ENCODE data around the gene TAF3.

TAF3 gene

GRCh38 chr10:8049045-8049864, 230.9 kb downstream of the TAF3 start:
- no peak for DNase-seq

GRCh38 chr10:8049865-8050555, 231.7 kb downstream of the TAF3 start:
- no peak for DNase-seq

DNA sequence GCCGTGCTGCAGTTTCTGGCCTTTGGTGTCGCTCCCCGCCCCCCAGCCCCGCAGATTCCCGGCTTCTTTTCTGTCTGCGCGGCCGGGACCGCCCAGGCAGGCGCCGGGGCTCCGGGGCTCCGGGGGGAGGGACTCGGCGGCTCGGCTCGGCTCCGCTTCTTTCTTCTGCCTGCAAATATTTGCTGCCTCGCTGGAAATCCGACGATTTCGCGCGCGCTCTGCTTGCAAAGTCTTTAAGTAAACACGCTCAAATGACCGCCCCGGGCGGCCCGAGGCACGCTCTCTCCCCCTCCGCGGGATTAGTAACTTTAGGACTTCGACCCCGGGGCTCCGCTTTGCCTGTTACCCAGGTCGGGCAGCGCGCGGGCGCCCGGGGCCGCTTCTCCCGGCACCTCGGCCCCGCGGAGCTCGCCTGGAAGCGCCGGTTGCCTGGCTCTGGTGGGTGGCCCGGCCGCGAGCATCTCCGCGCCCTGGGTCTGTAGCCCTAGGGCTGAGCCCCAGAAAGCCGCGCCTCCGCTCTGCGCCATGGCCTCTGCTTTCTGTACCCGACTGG, 232.3 kb downstream of the TAF3 start:
- DNase-seq, result no peak

- no peak for DNase-seq
Measured at GRCh38 chr10:8051109-8051821, 233.0 kb downstream of the TAF3 start.

DNA sequence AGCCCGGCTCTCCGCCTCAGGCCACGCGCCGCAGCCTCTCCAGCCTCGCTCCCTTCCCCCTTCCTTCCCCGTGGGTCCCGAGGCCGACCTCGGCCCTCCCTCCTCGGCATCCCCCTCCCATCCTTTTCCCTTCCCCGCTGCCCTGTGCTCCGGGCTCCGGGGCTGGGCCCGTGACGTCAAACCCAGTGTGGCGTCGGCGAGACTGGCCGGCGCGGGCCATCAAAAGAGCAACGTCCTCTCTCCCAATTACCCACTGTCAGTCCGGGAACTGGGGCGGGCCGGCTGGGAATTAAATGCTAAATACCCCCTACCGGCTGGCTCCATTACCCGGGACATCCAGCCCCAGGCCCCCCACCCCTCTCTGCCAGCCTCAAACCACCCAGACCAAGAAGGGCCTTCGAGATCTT, 233.5 kb downstream of the TAF3 start:
- no peak for DNase-seq

DNA sequence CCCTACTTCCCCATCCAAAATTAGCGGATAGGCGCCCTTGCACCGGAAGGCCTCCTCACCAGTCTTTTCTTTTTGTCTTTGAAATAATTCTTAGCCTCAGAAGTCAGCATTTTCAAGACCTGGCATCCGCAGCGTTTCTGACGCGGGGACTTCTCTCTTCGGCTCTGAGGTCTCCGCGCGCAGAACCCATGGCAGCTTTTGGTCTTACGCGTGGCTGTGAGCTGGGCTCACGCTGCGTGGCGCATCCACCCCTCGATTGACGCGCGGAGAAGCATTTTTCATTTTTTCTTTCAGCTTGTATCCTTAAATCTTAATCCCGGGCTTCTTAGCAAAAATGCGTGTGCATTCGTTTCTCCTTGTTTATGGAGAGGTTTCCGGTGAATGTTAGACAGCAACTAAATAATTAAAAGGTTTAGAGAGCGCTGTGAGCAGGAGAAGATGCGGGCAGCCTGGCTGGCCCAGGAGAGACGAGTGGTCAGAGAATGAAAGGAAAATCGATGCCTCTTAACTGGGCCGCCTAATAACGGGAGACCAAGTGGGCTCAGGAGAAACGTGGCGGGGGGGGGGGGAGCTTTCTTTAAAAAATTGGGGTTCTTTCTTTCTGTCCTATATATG, 234.1 kb downstream of the TAF3 start:
- DNase-seq, result no peak

GRCh38 chr10:8052956-8053445, 234.7 kb downstream of the TAF3 start:
- no peak for DNase-seq

DNA sequence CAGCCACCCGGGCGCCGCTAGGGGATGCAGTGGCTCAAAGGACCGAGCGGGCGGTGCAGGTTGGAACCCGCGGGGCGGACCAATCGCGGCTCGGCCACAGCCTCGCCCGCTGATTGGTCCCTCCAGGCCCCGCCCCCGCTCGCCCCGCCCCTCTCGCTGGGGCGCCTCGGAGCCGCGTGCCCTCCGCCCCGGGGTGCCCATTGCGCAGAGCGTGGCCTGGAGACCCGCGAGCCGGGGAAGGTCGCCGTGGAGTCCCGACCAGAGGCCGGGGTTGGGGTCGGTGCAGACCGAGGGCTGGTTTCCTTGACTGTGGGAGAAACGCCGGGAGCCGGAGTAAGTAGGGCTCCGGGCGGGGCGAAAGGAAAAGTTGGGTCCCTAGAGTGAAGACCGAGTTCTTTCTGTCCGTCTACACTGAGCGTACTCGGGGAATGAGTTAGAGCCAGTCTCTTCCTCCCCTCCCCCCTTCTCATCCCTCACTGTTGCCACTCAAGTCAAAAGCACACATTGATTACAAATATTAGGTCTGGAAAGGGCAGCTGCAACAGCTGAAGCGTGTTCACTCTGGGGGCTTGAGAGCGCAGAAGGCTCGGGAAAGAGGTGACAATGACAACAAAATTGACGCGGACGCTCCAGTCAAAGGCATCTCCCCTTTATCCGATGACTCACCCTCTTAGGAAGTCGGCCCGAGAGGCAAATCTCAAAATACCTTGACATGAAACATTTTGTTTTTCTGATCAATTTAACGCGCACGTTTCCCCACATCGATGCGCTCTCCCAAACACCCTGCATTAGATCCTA, 235.3 kb downstream of the TAF3 start:
- peak; percentile 24 to 48 for DNase-seq

GRCh38 chr10:8054244-8054493, 235.9 kb downstream of the TAF3 start:
- DNase-seq, result no peak

DNA sequence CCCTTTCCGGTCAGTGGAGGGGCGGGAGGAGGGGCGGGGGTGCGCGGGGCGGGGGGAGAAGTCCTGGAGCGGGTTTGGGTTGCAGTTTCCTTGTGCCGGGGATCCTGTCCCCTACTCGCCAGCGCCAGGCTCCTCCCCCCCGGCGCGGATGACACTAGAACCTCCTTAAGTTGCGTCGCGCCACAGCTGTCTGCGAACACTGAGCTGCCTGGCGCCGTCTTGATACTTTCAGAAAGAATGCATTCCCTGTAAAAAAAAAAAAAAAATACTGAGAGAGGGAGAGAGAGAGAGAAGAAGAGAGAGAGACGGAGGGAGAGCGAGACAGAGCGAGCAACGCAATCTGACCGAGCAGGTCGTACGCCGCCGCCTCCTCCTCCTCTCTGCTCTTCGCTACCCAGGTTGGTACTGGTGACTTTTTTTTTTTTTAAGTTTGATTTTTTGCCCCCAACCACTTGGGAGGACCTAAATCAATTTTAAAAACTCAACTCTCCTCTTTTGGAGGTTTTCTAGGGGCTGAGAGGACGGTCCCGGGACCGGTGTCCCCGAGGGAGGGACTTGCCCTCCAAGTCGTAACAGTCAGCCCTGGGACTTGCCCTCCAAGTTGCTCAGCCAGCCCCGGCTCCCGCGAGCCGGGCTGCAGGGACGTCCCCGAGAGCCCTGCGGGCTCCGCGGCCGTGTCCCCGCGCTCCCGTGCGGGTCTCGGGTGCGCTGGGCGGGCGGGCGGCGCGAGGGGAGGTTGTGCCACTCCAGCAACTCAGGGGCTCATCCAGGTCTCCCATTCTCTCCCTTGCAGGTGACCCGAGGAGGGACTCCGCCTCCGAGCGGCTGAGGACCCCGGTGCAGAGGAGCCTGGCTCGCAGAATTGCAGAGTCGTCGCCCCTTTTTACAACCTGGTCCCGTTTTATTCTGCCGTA, 236.4 kb downstream of the TAF3 start, which contains the start of gene GATA3:
GATA3 (plus strand) TSS at position 195 of the 914 bp plus-strand sequence. CDS start 968 bp downstream, outside the sequence.
- DNase-seq, result no peak

GRCh38 chr10:8055420-8056349, 237.4 kb downstream of the TAF3 start:
- DNase-seq, result no peak

GRCh38 chr10:8056378-8056777, 238.1 kb downstream of the TAF3 start:
- DNase-seq, result no peak

DNA sequence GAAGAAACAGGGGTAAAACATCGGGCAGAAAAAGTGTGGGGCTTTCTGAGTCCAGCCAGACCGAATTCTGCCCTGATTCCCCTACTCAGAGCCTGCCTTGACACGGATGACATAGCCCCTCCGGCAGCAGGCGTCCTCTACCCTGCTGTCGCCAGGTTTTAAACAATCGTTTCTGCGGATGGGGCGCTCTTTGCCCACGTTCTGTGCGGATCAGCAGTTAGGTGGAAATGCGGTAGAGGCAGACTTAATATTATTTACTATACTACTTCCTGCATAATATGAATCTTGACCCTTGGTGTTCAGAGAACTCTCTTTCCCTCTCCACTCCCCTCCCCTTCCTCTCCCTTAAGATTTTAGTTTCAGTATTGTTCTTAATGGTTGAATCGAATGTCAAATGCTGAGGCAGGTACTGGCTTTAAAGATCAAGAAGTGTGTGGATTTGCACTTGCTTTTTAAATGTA, 238.6 kb downstream of the TAF3 start:
- DNase-seq, result no peak

- no peak for DNase-seq
Measured at GRCh38 chr10:8057636-8058273, 239.4 kb downstream of the TAF3 start.

DNA sequence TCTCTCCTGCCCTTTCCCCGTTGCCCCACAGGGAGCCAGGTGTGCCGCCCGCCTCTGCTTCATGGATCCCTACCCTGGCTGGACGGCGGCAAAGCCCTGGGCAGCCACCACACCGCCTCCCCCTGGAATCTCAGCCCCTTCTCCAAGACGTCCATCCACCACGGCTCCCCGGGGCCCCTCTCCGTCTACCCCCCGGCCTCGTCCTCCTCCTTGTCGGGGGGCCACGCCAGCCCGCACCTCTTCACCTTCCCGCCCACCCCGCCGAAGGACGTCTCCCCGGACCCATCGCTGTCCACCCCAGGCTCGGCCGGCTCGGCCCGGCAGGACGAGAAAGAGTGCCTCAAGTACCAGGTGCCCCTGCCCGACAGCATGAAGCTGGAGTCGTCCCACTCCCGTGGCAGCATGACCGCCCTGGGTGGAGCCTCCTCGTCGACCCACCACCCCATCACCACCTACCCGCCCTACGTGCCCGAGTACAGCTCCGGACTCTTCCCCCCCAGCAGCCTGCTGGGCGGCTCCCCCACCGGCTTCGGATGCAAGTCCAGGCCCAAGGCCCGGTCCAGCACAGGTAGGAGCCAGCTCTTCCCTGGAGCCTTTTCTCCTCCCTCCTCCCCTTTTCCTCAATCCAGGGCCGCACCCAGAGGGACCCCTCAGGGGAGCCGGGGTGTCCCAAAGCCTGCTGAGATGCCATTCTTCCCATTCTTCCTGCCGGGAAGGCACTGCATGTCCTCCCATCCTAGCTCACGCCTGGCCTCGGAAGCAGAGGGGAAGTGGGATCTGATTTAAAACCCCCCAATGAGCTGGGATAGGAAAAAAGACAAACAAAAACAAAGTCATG, 240.2 kb downstream of the TAF3 start:
- DNase-seq, result no peak

DNA sequence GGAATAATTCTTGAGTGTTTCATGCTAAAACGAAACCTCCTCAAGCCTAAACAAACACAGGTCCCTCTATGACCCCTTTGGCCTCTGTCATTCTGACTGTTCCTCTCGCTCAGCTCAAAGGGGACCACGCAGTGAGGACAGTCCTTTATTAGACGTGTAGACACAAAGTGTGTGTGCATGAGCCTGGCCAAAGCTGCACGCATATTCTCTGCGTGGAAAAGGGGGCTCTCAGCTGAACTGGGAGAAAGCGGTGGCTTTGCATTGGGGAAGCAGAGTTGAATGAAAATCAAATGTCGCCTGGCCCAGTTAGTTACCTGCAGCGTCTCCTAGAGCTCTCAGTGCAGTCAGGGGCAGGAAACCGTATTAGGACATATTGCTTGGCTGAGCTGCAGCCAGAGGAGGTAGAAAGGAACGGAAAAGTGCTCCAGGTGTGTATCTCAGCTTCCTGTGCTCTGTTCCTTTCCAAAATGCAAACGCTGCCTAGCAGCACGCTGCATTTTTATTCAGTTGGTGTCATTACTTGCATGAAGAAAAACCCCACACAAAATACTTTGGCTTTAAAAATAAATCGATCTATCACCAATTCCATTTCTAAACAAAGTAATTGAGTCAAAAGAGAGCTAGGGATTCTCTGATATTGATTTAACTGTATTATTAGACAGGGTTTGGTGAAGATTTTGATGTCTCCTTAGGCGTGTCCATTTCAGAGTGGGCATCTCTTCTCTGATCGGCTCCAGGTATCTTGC, 241.1 kb downstream of the TAF3 start:
- no peak for DNase-seq

DNA sequence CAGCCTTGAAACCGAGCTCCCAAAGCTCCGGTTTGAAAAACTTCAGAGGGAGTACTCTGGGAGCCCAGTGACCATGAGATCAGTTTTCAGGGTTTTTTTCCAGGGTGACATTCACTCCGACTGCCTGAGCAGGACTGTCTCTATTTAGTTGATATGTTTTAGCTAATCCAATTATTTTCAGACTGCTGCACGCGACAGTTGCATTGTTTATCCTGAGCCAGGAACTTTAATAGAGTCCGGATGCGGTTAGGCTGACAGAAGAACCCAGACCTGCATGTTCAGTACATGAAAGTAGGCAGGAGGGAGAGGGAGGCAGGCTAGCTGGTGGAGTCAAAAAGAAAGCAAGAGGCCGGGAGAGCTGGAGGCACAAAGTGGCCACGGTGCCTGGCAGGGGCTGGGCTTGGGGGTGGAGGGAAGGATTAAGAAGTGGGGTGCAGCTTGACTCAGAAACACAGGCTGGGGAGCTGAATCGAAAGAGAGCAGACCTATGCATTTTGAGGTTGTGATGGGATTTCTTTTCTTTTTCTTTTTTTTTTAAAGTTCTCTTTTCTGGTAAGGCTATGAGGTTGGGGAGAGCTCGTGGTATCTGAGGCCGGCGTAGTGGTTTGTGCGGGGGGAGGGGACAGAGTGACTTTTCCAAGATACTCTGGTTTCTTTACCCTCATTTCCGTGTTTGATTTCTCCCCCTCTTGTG, 241.9 kb downstream of the TAF3 start:
- no peak for DNase-seq

Measured in NCI-H1930 (cell line).